HL-60/S4 treated with retinoic acid at 250 ng/mL for 4 days and 3 days (cell line): ENCODE results near the gene SH3D21.

Experiments
- in situ Hi-C: fragments of 300-500 bp; cut with MboI; formaldehyde crosslinking; loops from 2 replicates; pipeline ENCODE4 v1.7.0; 2022; ENCODE audit warnings: low sequenced_read_pairs

The SH3D21 gene

GRCh38 chr1:36306210-36306901 lies at the start of gene SH3D21:
Gene SH3D21, plus strand, starts transcription at chr1:36306368. Its CDS starts 53 bp downstream, at chr1:36306421.
- in situ Hi-C loops: no loop called here

DNA sequence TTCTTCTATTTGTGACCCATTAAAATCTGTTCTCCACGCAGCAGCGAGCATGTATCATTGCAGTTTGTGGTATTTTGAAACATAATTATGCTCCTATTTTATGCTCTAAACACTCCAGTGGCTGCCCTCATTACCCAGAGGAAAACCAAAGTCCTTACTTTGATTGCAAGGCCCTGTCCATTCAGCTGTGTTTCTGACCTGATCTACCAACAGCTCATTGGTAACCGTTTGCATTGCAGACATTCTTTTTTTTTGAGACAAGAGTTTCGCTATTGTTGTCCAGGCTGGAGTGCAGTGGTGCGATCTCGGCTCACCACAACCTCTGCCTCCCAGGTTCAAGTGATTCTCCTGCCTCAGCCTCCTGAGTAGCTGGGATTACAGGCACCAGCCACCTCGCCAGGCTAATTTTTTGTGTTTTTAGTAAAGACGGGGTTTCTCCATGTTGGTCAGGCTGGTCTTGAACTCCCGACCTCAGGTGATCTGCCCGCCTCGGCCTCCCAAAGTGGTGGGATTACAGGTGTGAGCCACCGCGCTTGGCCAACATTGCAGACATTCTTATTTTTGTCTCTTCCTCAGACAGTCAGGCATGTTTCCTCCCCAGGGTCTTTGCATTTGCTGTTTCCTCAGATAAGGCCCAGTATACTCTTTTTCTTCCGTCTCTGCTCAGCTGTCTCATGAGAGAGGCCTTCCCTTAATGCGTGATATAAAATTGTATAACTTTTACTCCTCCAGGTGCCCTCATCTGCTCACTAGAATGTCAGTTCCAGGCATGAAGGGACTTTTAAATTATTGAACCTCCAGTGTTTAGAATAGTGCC lies 49.4 kb upstream of the SH3D21 start:
- in situ Hi-C loops: no loop called here

DNA sequence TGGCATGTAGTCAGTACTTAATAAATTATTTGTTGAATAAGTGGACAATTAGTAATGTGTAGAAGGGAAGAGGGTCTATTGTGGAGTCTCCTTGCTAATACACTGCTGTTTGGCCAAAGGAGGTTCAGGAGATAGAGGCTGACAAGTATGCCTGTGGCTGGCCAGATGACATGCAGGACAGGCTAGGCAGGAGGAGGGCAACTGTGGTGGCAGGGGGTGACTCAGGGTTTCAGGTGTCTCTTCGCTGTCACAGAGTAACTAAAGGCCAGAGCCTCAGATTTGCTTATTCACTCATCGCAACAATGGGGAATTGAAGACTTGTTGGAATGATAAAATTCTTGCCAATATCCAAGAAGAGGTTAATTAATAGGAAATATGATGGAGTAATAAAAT lies 48.8 kb upstream of the SH3D21 start:
- in situ Hi-C loops: no loop called here

DNA sequence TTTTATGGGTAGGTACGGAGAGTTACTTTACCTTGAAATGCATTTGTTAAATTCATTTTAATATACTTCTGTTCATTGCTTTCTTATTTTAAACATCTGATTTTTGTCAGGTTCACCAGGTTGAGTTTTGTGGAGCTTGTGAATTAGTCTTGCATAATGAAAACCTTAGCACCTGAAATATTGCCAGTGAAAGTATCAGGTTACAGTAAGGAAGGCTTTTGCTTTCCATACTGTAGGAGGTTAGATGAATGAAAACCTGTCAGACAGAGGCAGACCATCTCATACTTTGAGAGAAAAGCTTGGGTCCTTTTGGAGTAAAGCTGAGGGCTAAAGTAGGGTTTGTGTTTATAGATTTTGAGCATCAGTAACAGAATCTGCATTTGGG lies 47.2 kb upstream of the SH3D21 start:
- in situ Hi-C loops: no loop called here

- in situ Hi-C loops: no loop called here
Observed at GRCh38 chr1:36268981-36269380, 37.2 kb upstream of the SH3D21 start.

GRCh38 chr1:36269408-36269838 lies 36.7 kb upstream of the SH3D21 start:
- in situ Hi-C loops: no loop called here

GRCh38 chr1:36273024-36273423 lies 33.1 kb upstream of the SH3D21 start:
- in situ Hi-C loops: no loop called here

DNA sequence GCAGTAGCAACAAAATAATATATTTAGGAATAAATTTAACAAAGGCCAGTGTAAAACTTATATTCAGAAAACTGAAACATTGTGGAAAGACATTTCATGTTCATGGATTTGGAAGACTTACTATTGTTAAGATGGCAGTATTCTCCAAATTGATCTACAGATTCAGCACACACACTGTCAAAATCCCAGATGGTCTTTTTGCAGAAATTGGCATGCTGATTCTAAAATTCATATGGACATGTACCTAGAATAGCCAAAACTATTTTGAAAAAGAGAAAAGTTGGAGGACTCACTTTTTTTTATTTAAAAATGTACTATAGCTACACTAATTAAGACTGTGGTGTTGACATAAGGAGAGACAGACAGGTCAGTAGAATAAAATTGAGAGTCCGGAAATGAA lies 32.0 kb upstream of the SH3D21 start:
- in situ Hi-C loops: no loop called here

DNA sequence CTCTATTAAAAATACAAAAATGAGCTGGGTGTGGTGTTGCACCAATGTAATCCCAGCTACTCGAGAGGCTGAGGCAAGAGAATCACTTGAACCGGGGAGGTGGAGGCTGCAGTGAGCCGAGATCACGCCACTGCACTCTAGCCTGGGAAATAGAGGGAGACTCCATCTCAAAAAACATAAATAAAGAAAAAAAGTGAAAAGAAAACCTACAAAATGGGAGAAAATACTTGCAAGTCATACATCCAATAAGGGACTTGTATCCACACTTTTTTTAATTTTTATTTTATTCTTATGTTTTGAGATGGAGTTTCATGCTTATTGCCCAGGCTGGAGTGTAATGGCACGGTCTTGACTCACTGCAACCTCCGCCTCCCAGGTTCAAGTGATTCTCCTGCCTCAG lies 29.5 kb upstream of the SH3D21 start:
- in situ Hi-C loops: no loop called here

DNA sequence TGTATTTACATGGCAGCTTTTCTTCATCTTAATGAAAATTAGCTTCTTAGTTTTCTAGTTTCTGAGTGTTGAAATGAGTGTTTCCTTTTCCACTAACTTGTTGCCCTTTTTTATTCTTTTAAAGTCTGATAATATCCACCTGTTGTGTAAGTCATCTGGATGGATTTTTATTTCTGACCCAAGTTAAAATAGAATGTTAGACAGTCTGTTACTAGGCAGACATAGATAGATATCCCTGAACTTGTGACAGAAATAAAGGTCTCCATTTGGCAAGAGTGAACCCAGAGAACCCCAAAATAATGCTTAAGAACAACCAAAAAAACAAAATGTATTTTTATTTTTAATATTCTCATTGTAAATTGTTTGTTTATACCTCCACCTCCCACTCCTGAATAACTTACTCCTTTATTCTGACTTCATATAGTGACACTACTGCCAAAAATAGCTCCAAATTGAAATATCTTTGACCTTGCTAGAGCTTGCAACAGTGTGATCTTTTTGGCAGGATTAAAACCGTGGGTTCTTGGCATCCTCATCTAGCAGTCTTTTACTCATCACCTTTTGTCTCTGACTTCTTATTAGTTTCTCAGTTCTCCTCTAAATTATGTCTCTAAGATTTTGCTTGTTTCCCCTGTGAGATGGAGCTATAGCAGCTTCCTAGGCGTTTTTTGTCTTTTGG lies 26.9 kb upstream of the SH3D21 start:
- in situ Hi-C loops: no loop called here

GRCh38 chr1:36279789-36280296 lies 26.3 kb upstream of the SH3D21 start:
- in situ Hi-C loops: no loop called here

DNA sequence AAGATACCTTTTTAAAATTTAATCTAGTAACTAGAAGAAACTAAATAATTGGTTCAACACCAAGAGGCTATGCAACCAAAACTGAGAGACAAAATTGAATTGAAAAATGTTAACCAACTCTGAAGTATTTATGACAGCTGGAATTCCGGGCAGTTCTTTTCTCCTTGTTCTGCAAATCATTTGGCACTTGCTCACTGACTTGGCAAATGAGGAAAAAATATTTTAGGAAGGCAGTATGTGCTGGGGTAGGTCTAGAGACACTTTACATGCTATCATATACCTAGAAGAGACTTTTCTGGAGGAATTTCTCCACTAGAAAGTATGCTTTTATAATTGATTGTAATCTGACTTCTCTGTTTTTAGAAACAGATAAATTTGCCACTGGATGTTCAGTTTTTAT lies 22.1 kb upstream of the SH3D21 start:
- in situ Hi-C loops: no loop called here

DNA sequence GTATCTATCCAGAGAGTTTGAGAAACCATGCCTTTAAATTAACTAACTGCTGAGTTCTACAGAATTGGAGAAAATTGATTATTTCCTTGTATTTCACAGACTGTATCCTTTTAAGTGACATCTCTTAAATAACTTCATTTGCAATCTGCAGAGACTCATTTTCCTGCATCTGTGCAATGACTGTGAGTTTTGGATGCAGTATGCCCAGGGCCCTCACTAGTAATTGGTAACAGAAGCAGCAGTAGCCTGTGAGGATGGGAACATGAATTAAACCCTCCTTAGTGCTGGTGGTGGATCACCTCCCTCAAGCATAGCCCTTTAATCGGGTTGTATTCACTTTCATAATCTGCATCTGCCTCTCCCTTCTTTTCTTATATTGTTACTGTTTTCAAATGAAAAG lies 21.7 kb upstream of the SH3D21 start:
- in situ Hi-C loops: no loop called here

DNA sequence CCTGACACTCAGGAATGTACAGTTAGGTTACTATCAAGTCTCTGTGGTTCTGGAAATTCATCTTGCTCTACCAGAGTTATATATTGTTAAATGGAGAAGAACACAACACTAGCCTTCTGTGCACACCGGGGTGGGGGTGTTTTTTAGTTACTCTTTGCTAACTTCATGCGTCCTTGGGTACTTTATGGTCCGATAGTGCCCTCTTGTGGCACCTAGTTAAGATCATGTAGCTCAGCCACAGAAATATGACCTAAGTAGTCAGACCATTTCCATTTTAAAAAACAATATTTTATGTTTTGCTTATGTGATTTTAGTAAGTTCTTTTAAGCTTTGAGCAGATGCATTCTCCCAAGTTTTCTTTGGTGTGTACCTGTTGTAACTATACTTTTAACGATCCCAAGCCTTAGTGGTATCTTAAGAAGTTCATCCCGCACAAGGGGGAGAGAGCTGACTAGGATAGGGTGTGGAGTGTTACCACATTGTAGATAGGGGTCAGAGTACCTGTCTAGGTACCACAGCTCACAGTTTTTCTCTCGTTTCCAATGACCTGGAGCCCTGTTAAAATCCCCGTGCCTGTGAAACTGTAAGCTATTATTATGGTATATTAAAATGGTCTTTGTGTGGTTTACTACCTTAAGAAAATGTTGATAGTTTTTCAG lies 20.6 kb upstream of the SH3D21 start:
- in situ Hi-C loops: no loop called here

DNA sequence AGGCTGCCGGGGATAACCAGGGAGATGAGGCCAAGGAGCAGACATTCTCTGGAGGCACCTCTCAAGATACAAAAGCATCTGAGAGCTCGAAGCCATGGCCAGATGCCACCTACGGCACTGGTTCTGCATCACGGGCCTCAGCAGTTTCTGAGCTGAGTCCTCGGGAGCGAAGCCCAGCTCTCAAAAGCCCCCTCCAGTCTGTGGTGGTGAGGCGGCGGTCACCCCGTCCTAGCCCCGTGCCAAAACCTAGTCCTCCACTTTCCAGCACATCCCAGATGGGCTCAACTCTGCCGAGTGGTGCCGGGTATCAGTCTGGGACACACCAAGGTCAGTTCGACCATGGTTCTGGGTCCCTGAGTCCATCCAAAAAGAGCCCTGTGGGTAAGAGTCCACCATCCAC lies 19.4 kb upstream of the SH3D21 start:
- in situ Hi-C loops: no loop called here

DNA sequence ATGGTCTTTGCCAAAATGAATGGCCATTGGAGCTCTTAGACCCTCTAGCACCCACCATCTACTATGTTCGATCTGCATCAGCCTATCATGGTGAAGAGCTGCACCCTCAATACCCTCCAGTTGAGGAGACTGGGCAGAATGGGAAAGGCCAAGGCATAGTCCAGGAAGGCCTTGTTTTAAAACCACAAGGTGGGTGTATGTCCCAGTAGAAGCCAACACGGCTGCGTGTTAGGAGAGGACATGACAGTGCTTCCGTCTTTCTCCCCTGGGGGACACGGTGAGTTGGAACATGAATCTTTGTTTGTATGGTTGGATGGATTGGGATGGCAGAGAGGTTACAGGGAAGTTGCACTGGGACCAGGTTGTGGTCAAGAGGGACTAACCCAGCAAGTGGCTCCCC lies 18.6 kb upstream of the SH3D21 start:
- in situ Hi-C loops: no loop called here

DNA sequence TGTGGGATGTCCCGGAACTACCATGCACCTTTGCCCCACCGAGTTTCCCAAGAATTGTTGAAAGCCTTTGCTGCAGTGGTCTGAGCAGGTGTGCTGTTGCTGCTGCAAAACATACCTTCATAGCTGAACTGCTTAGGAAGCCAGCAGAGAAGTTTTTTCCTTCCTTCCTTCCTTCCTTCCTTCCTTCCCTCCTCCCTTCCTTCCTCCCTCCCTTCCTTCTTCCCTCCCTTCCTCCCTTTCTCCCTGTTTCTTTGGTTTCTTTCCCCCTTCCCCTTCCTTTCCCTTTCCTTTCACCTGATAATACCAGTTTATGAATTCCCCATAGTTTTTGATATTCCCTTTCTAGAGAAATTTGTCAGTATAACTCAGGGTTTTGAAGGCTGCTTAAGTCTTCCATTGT lies 10.8 kb upstream of the SH3D21 start:
- in situ Hi-C loops: no loop called here

- in situ Hi-C loops: no loop called here
Observed at GRCh38 chr1:36297062-36297461, 9.1 kb upstream of the SH3D21 start.

DNA sequence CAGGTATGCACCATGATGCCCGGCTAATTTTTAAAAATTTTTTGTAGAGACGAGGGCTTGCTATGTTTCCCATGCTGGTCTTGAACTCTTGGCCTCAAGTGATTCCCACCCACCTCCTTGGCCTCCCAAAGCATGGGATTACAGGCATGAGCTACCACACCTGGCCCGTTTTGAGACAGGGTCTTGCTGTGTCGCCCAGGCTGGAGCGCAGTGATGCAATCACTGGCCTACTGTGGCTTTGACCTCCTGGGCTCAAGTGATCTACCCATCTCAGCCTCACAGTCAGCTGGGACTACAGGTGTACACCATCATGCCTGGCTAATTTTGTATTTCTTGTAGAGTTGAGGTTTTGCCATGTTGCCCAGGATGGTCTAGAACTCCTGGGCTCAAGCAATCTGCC lies 7.5 kb upstream of the SH3D21 start:
- in situ Hi-C loops: no loop called here

- in situ Hi-C loops: no loop called here
Observed at GRCh38 chr1:36300526-36300925, 5.6 kb upstream of the SH3D21 start.

GRCh38 chr1:36301220-36301619 lies 4.9 kb upstream of the SH3D21 start:
- in situ Hi-C loops: no loop called here
